Osteoblast (primary cell): ENCODE measurements around the gene NTSR2. TPM values are rescaled to one million over a fixed set of nuclear protein-coding genes. Genes with fewer than 3 reads are reported as not detected.

Source experiments
- DNase-seq: peaks from one replicate; pipeline ENCODE4 v3.0.0; 2011; ENCODE audit warnings: low spot score, mixed read lengths; ENCODE audit not compliant: insufficient read length; ENCODE audit errors: missing footprints
- H2AFZ ChIP-seq: 2 replicates; pipeline ENCODE4 v1.6.0; 2011; ENCODE audit warnings: mild to moderate bottlenecking, low read length
- H3K27ac ChIP-seq: 2 replicates; pipeline ENCODE4 v1.5.1; 2011; ENCODE audit warnings: mild to moderate bottlenecking, low read depth, low read length, moderate library complexity
- H3K27me3 ChIP-seq: 2 replicates; pipeline ENCODE4 v1.6.0; 2012; ENCODE audit warnings: mild to moderate bottlenecking, control low read depth, inconsistent platforms, low read length, moderate library complexity; ENCODE audit not compliant: insufficient read depth
- H3K36me3 ChIP-seq: 2 replicates; pipeline ENCODE4 v1.5.1; 2011; ENCODE audit warnings: mild to moderate bottlenecking, low read length, control low read depth, moderate library complexity; ENCODE audit not compliant: insufficient read depth
- H3K4me1 ChIP-seq: 2 replicates; pipeline ENCODE4 v1.5.1; 2011; ENCODE audit warnings: mild to moderate bottlenecking, low read length, control low read depth, moderate library complexity; ENCODE audit not compliant: insufficient read depth
- H3K4me2 ChIP-seq: 2 replicates; pipeline ENCODE4 v1.6.0; 2011; ENCODE audit warnings: mild to moderate bottlenecking, low read length; ENCODE audit not compliant: insufficient read depth
- H3K4me3 ChIP-seq: fragments of 200-600 bp; sonication (generic); 3 replicates; pipeline ENCODE4 v1.5.1; 2012; ENCODE audit warnings: mild to moderate bottlenecking, low read length, inconsistent platforms; ENCODE audit not compliant: insufficient read depth
- H3K79me2 ChIP-seq: 2 replicates; pipeline ENCODE4 v1.6.0; 2012; ENCODE audit warnings: mild to moderate bottlenecking, low read length, control low read depth, inconsistent platforms; ENCODE audit not compliant: insufficient read depth
- H3K9me3 ChIP-seq: 2 replicates; pipeline ENCODE4 v1.5.1; 2011; ENCODE audit warnings: low read depth, low read length, control low read depth
- H4K20me1 ChIP-seq: 2 replicates; pipeline ENCODE4 v1.6.0; 2012; ENCODE audit warnings: mild to moderate bottlenecking, low read length, control low read depth; ENCODE audit not compliant: insufficient read depth
- total RNA-seq: library from RNA; depleted of rRNA; stranded (reverse); fragments of >200 nt; gene quantifications from 2 replicates; pipeline ENCODE4 v1.2.3, GENCODE V29; 2012
- TF ChIP-seq, protein P1 (sequence below): IDR thresholded peaks from 2 replicates; pipeline ENCODE4 v1.5.1; 2011; ENCODE audit warnings: mild to moderate bottlenecking, low read depth, low read length, moderate library complexity; ENCODE audit errors: extremely low read depth

NTSR2 gene
- total RNA-seq, 1 donor: not detected

GRCh38 chr2:11612553-11613215 lies 57.3 kb downstream of the NTSR2 start:
- TF ChIP-seq, protein P1, sequence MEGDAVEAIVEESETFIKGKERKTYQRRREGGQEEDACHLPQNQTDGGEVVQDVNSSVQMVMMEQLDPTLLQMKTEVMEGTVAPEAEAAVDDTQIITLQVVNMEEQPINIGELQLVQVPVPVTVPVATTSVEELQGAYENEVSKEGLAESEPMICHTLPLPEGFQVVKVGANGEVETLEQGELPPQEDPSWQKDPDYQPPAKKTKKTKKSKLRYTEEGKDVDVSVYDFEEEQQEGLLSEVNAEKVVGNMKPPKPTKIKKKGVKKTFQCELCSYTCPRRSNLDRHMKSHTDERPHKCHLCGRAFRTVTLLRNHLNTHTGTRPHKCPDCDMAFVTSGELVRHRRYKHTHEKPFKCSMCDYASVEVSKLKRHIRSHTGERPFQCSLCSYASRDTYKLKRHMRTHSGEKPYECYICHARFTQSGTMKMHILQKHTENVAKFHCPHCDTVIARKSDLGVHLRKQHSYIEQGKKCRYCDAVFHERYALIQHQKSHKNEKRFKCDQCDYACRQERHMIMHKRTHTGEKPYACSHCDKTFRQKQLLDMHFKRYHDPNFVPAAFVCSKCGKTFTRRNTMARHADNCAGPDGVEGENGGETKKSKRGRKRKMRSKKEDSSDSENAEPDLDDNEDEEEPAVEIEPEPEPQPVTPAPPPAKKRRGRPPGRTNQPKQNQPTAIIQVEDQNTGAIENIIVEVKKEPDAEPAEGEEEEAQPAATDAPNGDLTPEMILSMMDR: no peak

GRCh38 chr2:11611251-11611650 lies 58.7 kb downstream of the NTSR2 start:
- no peak overlapping the region for H2AFZ ChIP-seq
- H3K4me1 ChIP-seq: no peaks in the 10 kb centered on the region
- TF ChIP-seq, protein P1: no peak
- no peak overlapping the region for H3K4me3 ChIP-seq
- no peaks in the 10 kb centered on the region for H3K79me2 ChIP-seq
- H3K27me3 ChIP-seq: no peaks in the 10 kb centered on the region
- H3K4me2 ChIP-seq: no peak overlapping the region
- H3K27ac ChIP-seq: no peak overlapping the region
- H3K9me3 ChIP-seq: no peaks in the 10 kb centered on the region
- no peak for DNase-seq
- no peaks in the 10 kb centered on the region for H3K36me3 ChIP-seq
- H4K20me1 ChIP-seq: no peaks in the 10 kb centered on the region

More at GRCh38 chr2:11612553-11613215, 57.3 kb downstream of the NTSR2 start:
- Histone ChIP-seq H3K4me2 (no peak overlapping the region), H4K20me1 (no peaks in the 10 kb centered on the region), H3K27me3 (no peaks in the 10 kb centered on the region), H3K4me1 (no peaks in the 10 kb centered on the region), H2AFZ (no peak overlapping the region), H3K4me3 (no peak overlapping the region), H3K9me3 (no peaks in the 10 kb centered on the region), H3K27ac (no peak overlapping the region), H3K36me3 (no peaks in the 10 kb centered on the region), H3K79me2 (no peaks in the 10 kb centered on the region)
- DNase-seq: peak; percentile 41

DNA sequence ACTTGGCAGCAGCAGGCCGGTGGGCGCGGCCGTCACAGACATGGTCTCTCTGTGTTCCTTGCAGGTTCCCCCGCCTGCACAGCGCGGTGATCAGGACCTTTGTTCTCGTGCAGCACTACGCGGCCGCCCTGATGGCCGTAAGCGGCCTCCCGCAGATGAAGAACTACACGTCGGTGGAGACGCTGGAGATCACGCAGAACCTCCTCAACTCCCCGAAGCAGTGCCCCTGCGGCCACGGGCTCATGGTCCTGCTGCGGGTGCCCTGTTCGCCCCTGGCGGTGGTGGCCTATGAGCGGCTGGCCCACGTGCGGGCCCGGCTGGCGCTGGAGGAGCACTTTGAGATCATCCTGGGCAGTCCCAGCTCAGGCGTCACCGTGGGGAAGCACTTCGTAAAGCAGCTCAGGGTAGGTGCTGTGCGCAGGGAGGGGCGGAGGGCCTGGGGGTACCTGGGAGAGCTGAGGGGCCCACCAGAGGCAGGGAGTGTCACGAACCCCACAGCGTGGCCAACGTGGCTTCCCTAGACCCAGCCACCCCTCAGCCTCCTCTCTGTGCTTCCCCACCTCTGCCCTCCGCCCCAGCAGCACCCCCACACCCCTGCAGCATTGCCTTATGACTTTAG lies 59.3 kb downstream of the NTSR2 start:
- Histone ChIP-seq H3K79me2 (no peaks in the 10 kb centered on the region), H3K4me1 (no peaks in the 10 kb centered on the region), H3K4me2 (no peak overlapping the region), H4K20me1 (no peaks in the 10 kb centered on the region), H2AFZ (no peak overlapping the region), H3K27ac (no peak overlapping the region), H3K4me3 (no peak overlapping the region), H3K36me3 (no peaks in the 10 kb centered on the region), H3K27me3 (peaks cover 4% of the 10 kb centered on the region), H3K9me3 (no peaks in the 10 kb centered on the region)
- no peak for DNase-seq
- TF ChIP-seq, protein P1: no peak

Other genes starting within 250 kb of the NTSR2 start
- 9.0 and 10.6 TPM in 2 replicates for gene E2F6, start 204.0 kb downstream of the NTSR2 start, total RNA-seq
- gene GREB1, start 136.2 kb downstream of the NTSR2 start, total RNA-seq: 1.1 and 1.2 TPM in 2 replicates
- 111 and 117 TPM in 2 replicates for gene LPIN1, start 76.4 kb upstream of the NTSR2 start, total RNA-seq